GM21360 (cell line): ENCODE measurements around the gene LIN52.
"Not testable (repeated sequence)": the region's sequence is repeated elsewhere in the genome, so short reads cannot be mapped to it uniquely, and the experiment has no call there.

Source experiments
- ATAC-seq: cut with Tn5 transposase; IDR thresholded peaks from one replicate; pipeline ENCODE4 v1.9.1; 2021; ENCODE audit warnings: mild to moderate bottlenecking, moderate library complexity; ENCODE audit not compliant: unreplicated experiment

LIN52 gene

DNA sequence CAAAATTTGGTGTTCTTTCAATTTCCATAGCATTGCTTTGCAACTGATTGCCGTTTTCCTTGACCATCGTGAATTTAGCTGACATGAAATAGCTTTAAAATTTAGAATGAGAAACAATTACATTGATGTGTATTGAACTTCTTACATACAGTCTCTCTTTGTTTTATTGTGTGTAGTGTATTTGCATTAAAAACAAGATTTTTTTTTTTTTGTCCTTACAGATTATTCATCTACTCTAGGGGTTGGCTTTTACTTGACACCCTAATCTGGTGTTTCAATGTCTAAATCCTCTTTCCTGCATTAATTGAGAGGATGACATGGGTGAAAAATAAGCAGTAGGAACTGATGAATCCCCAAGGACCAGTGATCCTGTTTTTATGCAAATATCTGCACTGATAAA, 20.6 kb downstream of the LIN52 start:
- no peak for ATAC-seq

DNA sequence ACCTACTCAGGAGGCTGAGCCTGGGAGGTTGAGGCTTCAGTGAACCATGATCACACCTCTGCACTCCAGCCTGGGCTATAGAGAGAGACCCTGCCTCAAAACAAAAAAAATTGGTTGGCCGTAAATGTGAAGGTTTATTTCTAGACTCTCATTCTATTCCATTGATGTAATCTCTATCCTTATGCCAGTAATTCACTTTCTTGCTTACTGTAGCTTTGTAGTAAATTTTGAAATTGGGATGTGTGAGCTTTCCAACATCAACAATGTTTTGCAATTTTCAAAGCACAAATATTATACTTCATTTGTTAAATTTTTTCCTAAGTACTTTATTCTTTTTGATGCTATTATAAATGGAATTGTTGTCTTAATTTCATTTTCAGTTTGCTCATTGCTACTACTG, 24.6 kb downstream of the LIN52 start:
- ATAC-seq, result no peak

DNA sequence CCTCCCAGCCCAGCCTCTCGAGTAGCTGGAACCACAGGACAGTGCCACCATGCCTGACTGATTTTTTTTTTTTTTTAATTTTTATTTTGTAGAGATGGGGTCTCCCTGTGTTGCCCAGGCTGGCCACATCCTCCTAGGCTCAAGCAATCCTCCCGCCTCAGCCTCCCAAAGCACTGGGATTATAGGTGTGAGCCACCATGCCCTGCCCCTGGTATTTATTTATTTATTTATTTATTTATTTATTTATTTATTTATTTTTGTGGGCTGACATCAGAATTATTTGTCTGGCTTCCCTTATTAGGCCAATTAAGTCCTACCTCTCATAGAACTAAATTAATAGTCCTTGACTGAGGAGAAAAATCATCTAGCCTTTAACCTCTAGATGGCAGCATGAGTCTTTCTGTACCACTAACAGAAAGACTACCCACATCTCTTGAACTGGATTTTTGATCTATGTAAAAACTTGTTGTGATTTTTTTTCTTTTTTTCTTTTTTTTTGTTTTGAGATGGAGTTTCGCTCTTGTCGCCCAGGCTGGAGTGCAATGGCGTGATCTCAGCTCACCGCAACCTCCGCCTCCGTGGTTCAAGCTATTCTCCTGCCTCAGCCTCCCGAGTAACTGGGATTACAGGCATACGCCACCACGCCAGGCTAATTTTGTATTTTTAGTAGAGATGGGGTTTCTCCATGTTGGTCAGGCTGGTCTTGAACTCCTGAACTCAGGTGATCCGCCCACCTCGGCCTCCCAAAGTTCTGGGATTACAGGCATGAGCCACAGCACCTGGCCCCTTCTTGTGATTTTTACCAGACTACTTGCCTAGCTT, 26.9 kb downstream of the LIN52 start:
- not testable (repeated sequence) for ATAC-seq

DNA sequence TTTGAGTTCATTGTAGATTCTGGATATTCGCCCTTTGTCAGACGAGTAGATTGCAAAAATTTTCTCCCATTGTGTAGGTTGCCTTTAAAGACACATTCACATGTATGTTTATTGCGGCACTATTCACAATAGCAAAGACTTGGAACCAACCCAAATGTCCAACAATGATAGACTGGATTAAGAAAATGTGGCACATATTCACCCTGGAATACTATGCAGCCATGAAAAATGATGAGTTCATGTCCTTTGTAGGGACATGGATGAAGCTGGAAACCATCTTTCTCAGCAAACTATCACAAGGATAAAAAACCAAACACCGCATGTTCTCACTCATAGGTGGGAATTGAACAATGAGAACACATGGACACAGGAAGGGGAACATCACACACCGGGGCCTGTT, 40.7 kb downstream of the LIN52 start:
- not testable (repeated sequence) for ATAC-seq

DNA sequence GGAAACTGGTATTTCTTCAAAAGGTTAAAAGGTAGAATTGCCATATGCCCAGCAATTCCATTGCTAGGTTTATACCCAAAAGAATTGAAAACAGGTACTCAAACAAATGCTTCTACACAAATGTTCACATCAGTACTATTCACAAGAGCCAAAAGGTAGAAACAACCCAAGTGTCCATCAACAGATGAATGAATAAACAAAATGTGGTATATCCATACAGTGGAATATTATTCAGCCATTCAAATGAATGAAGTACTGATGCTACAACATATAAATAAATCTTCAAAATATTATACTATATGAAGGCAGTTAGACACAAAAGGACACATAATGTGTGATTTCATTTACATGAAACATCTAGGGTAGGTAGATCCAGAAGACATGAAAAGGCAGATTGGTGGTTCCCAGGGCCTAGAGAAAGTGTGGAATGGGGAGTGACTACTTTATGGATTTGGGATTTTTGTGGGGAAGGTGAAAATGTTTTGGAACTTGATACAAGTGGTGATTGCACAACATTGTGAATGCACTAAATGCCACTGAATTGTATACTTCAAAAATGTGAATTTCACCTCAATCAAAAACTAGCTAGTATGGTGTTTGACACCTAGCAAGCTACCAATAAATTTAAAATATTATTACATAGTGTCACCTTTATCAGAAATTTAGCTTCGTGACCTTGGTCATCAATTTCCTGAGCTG, 41.7 kb downstream of the LIN52 start:
- ATAC-seq, result no peak

DNA sequence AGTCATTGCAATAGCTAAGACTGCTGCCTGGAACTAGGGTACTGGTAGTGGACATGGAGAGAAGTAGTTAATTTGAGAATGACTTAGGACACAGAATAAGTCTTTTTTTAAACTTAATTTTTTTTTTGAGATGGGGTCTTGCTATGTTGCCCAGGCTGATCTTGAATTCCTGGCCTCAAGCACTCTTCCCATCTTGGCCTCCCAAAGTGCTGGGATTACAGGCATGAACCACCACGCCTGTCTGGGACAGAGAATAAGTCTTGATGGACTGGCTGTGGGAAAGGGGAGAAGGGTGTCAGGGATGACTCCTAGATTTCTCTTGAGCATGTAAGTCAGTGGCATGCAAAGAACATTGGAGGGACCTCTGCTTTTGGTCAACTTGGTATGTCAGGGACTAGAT, 42.9 kb downstream of the LIN52 start:
- no peak for ATAC-seq

DNA sequence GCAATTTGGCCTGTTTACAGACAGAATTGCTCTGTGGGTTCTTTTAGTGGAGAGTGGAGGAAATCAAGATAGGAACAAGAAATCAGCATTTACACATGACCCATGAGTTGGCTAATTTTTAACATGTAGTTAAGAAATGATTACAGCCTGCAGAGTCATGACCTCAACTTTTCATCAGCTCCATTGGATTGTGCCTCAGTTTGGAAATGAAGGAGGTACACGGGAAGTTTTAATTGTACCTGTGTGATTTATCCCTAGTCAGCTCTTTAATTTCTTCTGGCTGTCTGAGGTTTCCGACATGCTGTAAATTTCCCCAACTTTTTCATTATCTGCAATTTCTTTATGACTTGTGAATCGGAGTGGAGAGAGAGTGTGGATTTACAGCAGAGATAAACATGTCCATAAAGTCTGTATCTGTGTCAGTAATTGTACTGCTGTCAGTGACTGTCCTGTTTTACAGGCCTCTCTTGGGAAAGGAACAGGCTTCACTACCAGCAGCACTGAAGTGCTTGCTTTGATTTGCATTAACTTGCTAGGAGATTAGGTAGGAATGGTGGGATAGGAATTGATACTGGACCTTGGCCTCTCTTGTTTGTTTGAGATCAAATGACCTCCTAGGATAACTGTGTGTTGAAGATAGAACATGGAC, 49.2 kb downstream of the LIN52 start:
- ATAC-seq, result no peak

DNA sequence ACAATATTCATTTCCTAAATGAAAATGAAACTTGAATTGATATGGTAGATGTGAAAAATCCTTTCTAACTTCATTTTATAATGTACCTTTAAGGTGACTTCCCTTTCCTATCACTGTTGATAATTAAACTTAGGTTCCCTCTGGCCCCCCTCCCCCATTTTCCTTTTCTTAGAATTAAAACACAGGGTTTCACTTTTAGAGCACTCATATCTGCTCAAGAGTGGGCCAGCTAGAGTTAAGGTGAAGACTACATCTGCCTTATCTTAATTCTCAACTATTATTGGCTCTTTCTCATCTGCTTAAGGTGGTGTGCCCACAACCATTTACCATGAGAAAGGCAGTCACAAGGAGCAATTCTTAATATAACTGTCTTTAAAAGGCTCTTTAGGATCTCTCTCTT, 49.7 kb downstream of the LIN52 start:
- no peak for ATAC-seq

DNA sequence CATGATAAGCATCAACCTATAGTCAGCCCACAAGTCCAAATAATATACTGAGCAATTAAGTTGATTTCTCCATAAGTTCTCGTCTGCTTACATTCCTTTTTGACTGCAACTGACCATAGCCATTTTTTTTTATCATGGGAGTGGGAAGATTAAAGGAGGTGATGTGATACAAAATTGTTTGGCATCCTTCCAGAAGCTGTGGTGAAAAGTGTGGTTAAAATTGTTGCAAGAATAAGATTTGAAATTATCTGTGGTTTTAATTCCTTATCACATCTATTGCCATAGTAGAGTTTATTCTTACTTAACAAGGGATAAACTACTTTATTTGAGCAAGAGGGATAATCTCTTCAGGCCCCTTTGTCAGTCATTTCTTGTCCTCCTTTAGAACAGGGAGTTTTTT, 50.7 kb downstream of the LIN52 start:
- no peak for ATAC-seq

DNA sequence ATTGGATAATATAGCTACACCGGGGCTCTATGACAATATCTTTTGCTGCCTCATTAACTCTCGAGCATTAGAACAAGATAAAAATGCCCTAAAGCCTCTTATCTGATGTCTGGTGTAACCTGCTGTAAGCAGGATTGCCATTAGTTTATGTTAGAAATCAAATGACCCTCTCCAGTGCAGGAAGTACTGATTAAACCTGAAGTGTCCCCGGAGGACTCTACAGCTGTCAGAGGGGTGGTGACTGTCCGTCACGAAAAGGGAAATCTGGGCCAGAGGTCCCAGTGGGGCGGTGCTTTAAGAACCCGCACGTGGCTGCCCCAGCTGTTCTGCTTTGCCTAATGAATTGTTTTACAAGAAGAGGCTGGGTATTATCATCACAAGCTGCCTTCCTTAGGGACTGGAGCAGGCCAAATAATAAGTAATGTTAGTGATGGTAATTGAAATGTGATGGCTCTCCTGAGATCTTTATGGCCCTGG, 55.7 kb downstream of the LIN52 start:
- ATAC-seq, result no peak

DNA sequence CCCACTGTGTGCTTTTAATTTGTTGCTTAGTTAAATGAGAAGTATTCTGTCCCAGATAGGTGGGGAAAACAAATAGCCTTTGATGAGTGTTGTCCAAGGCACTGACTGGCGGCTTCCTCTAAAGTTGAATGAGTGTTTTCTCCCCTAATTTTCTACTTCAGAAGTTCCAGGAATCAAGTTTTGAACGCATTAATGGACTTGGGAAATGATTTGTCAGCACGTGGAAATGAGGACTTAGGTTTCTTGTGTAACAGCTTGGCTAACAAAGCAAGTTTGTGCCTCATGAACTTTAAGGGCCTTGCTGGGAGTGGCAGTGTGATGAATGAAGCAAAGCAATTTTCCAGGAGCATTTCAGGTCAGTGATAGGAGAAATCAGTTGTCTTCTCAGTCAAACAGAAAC, 56.9 kb downstream of the LIN52 start:
- no peak for ATAC-seq

DNA sequence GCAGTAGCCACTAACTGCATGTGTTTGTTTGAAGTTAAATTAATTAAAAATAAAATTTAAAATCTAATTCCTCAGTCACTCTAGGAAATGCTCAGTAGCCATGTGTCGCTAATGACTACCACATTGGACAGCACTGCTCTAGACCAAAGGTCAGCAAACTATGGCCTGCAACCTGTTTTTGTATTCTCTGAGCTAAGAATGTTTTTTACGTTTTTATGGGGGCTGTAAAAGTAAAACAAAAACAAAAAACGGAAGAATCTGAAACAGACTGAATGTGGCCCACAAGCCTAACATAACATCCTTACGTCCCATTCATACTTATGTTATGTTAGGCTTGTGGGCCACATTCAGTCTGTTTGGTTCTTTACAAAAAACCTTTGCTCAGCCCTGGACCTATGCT, 57.8 kb downstream of the LIN52 start:
- no peak for ATAC-seq

DNA sequence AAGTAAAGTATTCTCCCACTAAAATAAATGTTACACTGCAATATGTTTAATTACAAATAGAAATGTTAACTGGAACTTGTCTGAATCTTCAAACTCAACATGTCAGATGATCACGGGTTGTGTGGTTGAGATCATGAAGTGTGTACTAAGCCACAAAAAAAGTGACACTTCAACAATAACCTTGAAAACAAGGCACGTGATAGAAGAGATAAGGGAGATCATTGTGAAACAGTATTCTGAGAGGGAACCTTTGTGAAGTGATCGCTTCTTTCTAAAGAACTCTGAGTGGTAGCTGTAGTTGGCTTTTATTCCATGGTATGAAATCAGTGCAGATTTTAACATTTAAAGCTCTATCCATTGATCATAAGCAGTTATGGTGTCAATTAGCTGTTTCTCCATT, 60.0 kb downstream of the LIN52 start:
- no peak for ATAC-seq

DNA sequence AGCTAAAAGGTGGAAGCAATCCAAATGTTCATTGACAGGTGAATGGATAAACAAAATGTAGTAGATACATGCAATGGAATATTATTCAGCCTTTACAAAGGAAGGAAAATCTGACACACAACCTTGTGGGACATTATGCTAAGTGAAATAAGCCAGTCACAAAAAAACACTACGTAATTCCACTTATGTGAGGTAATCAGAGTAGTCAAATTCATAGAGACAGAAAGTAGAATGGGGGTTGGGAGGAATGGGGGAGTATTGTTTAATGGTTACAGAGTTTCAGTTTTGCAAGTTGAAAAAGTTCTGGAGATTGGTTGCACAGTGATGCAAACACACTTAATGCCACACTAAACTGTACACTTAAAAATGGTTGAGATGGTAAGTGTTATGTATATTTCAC, 62.8 kb downstream of the LIN52 start:
- ATAC-seq, result no peak

DNA sequence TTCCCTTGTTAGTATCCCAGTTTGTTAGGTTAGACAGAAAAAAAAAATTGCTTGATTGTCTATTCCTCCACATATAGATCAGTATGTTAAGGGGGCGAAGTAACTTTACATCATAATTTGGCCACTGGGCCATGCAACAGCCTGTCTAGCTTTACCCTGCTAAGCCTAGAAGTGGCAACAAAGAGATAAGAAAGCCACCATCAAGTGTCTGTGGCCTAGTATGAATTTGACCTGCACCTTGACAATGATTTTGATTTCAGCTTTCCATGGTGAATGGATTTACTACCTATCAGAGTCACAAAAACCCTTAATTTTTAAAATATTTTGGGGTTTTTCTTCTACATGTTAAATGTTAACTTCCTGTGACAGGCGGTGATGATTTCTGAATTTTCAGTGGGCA, 63.9 kb downstream of the LIN52 start:
- no peak for ATAC-seq

DNA sequence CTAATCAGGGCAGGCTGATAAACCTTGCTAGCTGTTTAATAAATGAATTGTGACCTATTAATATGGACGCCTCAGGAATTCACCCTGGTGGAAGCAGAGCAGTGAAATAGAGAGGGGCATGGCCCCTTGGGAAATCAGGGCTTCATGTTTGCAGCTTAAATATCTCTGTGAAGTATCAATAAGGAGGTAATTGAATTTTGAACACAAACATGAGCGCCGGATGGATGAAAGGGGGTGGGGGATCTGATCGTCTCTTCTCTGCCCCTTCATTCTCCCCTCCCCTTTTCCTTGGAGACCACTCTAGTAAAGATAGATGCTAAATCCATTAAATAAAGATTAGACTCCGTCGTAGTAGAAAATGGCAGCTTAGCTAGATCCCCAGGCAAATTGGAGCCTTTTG, 70.5 kb downstream of the LIN52 start:
- ATAC-seq, result no peak

DNA sequence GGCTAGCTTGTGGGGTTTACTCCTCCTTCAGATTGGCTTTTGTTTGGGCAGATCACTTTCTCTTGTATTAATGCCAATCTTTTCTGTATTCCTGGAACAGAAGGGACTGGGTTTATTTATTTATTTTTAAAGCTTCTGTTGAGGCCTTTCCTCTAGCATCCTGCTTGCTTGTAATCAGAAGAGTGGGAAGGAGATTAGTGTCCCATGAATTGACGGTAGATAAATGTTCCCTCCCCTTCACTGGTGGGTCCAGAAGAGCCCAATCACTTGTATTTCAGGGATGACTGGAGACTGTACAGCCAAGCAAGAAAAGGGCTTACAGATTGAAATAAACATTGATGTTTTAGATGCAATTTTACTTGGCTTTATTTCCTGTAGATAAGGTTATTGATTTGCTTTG, 71.0 kb downstream of the LIN52 start:
- ATAC-seq, result no peak

DNA sequence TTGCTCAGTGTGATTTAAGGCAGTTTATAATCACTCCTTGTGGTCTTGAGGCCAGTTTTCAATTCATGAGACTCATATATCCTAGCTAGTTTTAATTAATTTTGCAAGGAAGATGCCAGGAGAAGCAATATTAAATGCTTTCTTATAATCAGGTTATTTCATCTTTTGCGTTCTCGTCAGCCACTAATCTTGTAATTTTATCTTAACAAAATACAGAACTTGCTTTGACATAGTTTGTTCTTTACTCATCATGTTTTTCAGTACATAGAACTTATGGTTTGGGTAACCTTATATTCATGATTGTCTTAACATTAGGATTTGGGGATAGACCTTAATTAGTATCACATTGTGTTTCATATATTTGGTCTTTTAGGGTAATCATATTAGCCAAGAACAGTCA, 76.0 kb downstream of the LIN52 start:
- ATAC-seq, result no peak

DNA sequence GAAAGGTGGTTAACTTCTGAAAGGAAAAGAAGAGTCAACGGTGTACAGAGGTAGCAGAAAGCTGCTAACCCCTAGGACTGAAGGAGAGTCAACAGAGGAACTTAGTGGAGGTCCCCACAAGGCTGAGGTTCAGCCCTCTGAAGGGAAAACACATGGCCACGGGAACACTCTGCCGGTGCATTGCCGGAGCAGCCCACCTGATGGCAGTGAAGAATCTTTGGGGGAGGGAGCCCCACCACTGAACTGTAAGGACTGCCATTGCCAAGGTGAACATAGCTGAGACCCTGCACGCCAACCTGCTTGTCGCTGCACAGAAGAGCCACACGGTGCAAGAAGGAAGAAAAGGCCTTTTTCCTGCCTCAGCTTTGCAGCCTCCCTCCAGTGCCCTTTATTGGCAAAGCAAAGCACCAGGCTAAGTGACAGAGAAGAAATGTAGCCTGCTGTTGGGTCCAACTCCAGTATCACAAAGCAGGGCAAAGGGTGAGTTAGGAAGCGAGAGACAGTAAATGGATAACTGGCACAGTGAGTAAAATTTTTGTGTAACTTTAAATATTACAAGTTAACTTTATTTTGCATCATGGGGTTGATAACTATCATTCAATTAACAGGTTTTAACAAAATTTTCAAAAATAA, 76.9 kb downstream of the LIN52 start:
- ATAC-seq, result no peak

DNA sequence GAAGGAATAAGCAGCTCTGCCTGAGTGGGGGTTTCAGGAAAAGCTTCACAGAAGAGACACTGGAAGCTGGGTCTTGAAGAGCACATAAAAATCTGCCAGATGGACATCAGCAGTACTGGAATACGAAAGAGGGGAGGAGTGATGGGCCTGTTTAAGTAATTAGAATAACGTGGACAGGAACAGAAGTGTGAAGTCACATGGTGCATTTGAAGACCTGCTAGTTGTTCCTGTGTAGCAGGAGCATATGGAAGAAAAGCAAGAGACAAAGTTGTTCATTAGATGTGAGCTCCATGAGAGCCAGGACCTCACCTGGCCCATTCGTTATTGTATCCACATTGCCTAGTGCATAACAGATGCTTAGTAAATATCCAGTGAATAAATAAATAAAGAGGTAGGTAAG, 85.2 kb downstream of the LIN52 start:
- ATAC-seq, result no peak

DNA sequence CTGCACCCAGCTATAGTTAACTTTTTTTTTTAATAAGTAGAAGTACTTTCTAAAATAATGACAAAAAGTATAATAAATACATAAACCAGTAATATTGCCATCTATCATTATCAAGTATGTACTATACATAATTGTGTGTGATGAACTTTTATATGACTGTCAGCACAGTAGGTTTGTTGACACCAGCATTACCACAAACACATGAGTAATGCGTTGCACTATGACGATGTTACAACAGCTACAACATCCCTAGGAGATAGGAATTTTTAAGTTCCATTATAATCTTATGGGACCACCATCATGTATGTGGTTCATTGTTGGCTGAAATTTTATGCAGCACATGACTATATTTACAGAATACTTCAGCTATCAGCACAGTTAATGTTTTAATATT, 91.6 kb downstream of the LIN52 start:
- ATAC-seq, result no peak

DNA sequence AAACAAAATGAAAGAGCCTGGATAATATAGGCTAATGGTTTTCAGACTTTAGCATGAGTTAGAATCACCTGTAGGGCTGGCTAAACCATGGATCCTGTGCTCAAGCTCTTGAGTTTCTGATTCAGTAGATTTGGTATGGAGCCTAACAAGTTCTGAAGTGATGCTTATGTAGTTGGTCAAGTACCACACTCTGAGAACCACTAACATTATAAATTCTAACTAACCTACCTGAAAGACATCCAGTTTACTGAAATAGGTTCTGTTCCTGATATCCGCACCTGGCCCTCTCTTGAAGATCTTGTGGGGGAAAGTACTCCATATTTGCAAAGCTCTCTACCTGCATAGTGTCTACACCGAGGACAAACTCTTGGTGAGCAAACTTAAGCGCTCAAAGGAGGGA, 95.1 kb downstream of the LIN52 start:
- ATAC-seq, result no peak
